HL-60 (cell line): ENCODE data around the gene SHROOM3.

ENCODE experiments used
- DNase-seq, 2 experiments: peaks; one replicate each; pipeline ENCODE4 v3.0.0-alpha.2; 2010 to 2020; ENCODE audit warnings: low read depth in 1 of 2, low spot score in 1 of 2
- H3K27ac ChIP-seq: fragments of 250-450 bp; sonication (Bioruptor Pico); replicated peaks from 2 replicates; pipeline ENCODE4 v1.5.1; 2020; ENCODE audit warnings: mild to moderate bottlenecking, moderate library complexity
- H3K27me3 ChIP-seq: fragments of 250-450 bp; sonication (Bioruptor Pico); 2 replicates; pipeline ENCODE4 v1.5.1; 2021; ENCODE audit warnings: mild to moderate bottlenecking, moderate library complexity; ENCODE audit not compliant: insufficient read depth, poor library complexity, severe bottlenecking
- H3K4me3 ChIP-seq: replicated peaks from 2 replicates; pipeline ENCODE4 v1.5.1; 2011; ENCODE audit warnings: mild to moderate bottlenecking, control low read depth, low read length; ENCODE audit not compliant: insufficient read depth
- CTCF ChIP-seq: IDR thresholded peaks from one replicate; pipeline ENCODE4 v1.5.1; 2011; ENCODE audit warnings: low read length, control low read depth, inconsistent platforms; ENCODE audit not compliant: insufficient read depth
- GABPA ChIP-seq: IDR thresholded peaks from 2 replicates; pipeline ENCODE4 v1.6.1; 2012; ENCODE audit warnings: low read depth
- POLR2AphosphoS5 ChIP-seq: IDR thresholded peaks from 2 replicates; pipeline ENCODE4 v1.6.1; 2012; ENCODE audit warnings: low read depth
- REST ChIP-seq: IDR thresholded peaks from 2 replicates; pipeline ENCODE4 v1.6.1; 2012; ENCODE audit warnings: low read depth; ENCODE audit not compliant: insufficient replicate concordance
- SPI1 ChIP-seq: IDR thresholded peaks from 2 replicates; pipeline ENCODE4 v1.6.1; 2012; ENCODE audit warnings: low read depth, mild to moderate bottlenecking, borderline replicate concordance

SHROOM3 gene

GRCh38 chr4:76803522-76803921, 368.5 kb downstream of the SHROOM3 start:
- Histone ChIP-seq H3K4me3 (no peak overlapping the region), H3K27ac (no peak overlapping the region), H3K27me3 (peaks cover 2% of the 10 kb centered on the region)
- no peak for DNase-seq
- TF ChIP-seq GABPA, result no peak
- no peak for TF ChIP-seq SPI1
- TF ChIP-seq CTCF, result no peak
- no peak for TF ChIP-seq REST
- TF ChIP-seq POLR2AphosphoS5, result no peak

GRCh38 chr4:76804096-76804495, 369.1 kb downstream of the SHROOM3 start:
- Histone ChIP-seq H3K4me3 (no peak overlapping the region), H3K27me3 (peaks cover 2% of the 10 kb centered on the region), H3K27ac (no peak overlapping the region)
- DNase-seq, result no peak
- no peak for TF ChIP-seq CTCF
- TF ChIP-seq POLR2AphosphoS5, result no peak
- TF ChIP-seq GABPA, result no peak
- no peak for TF ChIP-seq REST
- TF ChIP-seq SPI1, result no peak

GRCh38 chr4:76806346-76806745, 371.3 kb downstream of the SHROOM3 start:
- TF ChIP-seq CTCF, result no peak
- TF ChIP-seq POLR2AphosphoS5, result no peak
- TF ChIP-seq SPI1, result no peak
- no peak for TF ChIP-seq GABPA
- TF ChIP-seq REST, result no peak
- no peak for DNase-seq

More at GRCh38 chr4:76806346-76806745, 371.3 kb downstream of the SHROOM3 start:
- Histone ChIP-seq H3K27me3 (peaks cover 2% of the 10 kb centered on the region), H3K4me3 (no peak overlapping the region), H3K27ac (no peak overlapping the region)
